IPS-18a (cell line): ENCODE results near the gene CSK.

Source experiments
- H3K27ac ChIP-seq: one replicate; pipeline ENCODE4 v1.5.1; 2013; ENCODE audit warnings: low read length
- H3K27me3 ChIP-seq: one replicate; pipeline ENCODE4 v1.6.1; 2013; ENCODE audit warnings: mild to moderate bottlenecking, low read length; ENCODE audit not compliant: control insufficient read depth, insufficient read depth
- H3K36me3 ChIP-seq: one replicate; pipeline ENCODE4 v1.6.1; 2013; ENCODE audit warnings: low read depth, low read length; ENCODE audit not compliant: control insufficient read depth
- H3K4me1 ChIP-seq: one replicate; pipeline ENCODE4 v1.6.1; 2013; ENCODE audit warnings: low read depth, low read length; ENCODE audit not compliant: control insufficient read depth
- H3K4me3 ChIP-seq: one replicate; pipeline ENCODE4 v1.5.1; 2013; ENCODE audit warnings: low read length
- H3K9ac ChIP-seq: one replicate; pipeline ENCODE4 v1.6.1; 2013; ENCODE audit warnings: mild to moderate bottlenecking, low read length, moderate library complexity
- H3K9me3 ChIP-seq: one replicate; pipeline ENCODE4 v1.6.1; 2013; ENCODE audit warnings: low read depth, low read length; ENCODE audit not compliant: control insufficient read depth

Gene CSK

DNA sequence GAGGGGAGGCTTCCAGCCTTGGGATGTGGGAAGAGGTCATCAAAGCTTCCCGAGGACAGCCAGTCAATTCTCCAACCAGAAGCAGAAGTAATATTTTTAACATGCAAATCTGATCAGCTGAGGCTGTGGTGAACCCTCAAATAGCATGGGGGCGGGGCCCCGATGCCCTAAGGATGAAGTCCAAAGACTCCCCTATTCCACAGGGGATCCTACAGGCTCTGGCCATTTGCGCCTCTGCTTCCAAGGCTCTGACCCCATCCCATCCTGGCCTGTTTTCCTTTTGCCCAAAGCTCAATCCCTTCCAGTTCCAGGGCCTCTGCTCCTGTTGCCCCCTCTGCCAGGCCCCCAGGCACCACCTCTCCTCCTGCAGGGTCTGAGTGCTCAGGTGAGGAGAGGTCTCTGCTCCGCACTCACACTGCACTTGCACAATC is 6.7 kb upstream of the CSK start:
- H3K36me3 ChIP-seq = no peaks in the 10 kb centered on the region
- H3K9me3 ChIP-seq = no peaks in the 10 kb centered on the region
- peaks cover 9% of the 10 kb centered on the region for H3K4me1 ChIP-seq
- H3K4me3 ChIP-seq = no peak overlapping the region
- H3K9ac ChIP-seq = no peak overlapping the region
- peaks cover 4% of the 10 kb centered on the region for H3K27me3 ChIP-seq
- no peak overlapping the region for H3K27ac ChIP-seq

DNA sequence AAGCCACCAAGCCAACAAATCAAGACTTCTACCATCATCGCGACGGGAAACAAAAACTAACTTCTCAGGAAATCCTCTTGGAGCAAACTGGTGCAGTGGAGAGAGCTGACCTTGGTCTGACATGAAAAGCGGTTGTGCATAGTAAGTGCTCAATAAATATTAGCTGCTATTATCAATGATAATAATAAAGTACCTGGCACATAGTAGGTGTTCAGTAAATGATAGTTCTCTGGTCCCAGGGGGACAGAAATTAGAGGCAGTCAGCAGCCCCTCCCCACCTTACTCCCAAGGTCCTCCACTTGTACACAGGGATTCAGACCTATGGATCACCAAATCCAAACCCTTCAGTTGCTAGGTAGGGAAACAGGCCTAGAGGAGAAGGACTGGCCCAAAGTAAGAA is 6.0 kb upstream of the CSK start:
- H3K4me3 ChIP-seq = no peak overlapping the region
- no peaks in the 10 kb centered on the region for H3K36me3 ChIP-seq
- H3K27ac ChIP-seq = no peak overlapping the region
- peaks cover 9% of the 10 kb centered on the region for H3K4me1 ChIP-seq
- no peaks in the 10 kb centered on the region for H3K9me3 ChIP-seq
- peaks cover 11% of the 10 kb centered on the region for H3K27me3 ChIP-seq
- no peak overlapping the region for H3K9ac ChIP-seq

DNA sequence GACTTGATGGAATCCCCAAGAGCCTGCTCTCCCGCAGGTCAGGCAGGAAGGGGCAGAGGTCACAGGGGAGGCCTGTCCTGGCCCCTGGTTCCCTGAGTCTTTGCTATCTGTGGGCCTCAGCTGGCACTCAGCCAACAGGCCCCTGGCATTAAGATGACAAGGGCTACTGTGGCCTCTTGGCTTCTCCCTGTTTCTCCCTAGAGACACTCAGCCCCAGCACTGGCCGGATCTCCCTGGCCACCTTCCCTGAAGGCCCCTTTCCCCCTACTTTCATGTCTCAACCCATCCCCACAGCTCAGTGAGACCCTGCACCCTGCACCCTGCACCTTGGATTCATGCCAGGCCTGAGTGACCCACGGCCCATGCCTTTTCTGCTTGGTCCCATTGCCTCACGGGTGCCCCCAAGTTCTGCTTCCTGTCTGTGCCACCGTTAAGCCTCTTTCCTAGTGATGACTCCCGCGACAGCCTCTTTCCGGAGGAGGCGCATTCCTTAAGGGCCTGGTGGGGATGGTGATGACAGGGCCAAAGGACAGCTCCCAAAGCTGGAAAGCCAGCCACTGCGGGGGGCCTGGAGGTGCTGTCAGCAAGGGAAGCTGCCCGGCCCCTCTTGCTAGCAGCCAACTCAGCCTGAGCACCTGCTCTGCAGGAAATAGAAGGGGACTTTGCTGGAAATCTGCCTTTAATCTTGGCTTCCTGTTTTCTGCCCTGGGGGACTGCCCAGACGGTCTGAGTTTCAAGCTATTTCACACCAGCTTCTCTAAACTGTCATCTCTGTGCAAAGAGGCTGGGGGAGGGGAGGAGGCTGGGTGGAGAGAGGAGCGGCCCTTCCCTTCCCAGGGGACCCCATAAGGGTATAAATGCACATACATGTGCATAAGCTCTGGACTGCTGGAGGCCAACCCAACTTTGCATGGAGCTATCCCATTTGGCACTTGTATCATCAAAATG is 4.8 kb upstream of the CSK start:
- Histone ChIP-seq H3K27me3 (peaks cover 18% of the 10 kb centered on the region), H3K27ac (no peak overlapping the region), H3K9me3 (no peaks in the 10 kb centered on the region), H3K9ac (no peak overlapping the region), H3K36me3 (no peaks in the 10 kb centered on the region), H3K4me1 (peaks cover 16% of the 10 kb centered on the region), H3K4me3 (no peak overlapping the region)

DNA sequence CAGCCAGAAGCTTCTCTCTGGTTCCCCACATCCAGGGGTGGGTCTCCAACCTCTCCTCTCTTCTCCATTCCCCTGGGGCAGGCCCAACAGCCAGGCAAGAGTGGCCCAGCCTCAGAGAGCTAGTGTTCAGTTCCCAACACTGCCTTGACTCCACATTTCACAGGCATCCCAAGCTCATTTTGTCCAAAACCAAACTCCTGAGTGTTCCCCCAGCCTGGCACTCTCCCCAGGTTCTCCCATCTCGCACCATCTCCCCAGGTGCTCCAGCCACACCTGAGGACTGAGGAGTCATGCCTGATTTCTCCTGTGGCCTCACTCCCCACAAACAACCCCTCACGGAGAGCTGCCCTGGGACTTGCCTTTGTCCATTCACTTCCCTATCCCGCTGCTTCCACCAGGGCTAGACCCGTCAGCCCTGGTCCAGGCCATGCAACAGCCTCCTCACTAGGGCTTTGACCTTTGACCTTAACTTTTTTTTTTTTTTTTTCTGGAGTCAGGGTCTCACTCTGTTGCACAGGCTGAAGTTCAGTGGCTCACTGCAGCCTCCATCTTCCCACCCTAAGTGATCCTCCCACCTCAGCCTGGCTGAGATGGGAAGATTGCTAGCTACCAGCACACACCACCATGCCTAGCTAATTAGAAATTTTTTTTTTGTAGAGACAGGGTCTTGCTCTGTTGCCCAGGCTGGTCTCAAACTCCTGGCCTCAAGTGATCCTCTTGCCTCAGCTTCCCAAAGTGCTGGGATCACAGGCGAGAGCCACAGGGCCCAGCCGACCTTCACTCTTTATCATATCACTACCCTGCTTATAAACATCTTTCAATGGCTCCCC is 3.9 kb upstream of the CSK start:
- H3K4me1 ChIP-seq = peaks cover 17% of the 10 kb centered on the region
- H3K4me3 ChIP-seq = no peak overlapping the region
- H3K36me3 ChIP-seq = no peaks in the 10 kb centered on the region
- H3K27me3 ChIP-seq = peaks cover 18% of the 10 kb centered on the region
- no peak overlapping the region for H3K9ac ChIP-seq
- no peak overlapping the region for H3K27ac ChIP-seq
- H3K9me3 ChIP-seq = no peaks in the 10 kb centered on the region

DNA sequence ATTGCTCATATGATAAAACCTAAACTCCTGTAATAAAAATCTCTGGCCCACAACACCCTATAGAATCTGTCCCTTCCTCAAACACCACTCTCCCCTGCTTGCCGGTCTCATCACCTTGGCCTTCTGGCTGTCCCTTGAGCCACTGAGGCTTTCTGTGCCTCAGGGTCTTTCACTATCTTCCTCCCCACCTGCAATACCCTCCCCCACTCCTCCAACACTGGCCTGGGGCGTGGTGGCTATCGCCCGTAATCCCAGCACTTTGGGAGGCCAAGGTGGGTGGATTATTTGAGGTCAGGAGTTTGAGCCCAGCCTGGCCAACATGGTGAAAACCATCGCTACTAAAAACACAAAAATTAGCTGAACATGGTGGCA is 3.3 kb upstream of the CSK start:
- no peak overlapping the region for H3K4me3 ChIP-seq
- no peaks in the 10 kb centered on the region for H3K36me3 ChIP-seq
- H3K9me3 ChIP-seq = no peaks in the 10 kb centered on the region
- H3K4me1 ChIP-seq = peaks cover 20% of the 10 kb centered on the region
- no peak overlapping the region for H3K9ac ChIP-seq
- H3K27me3 ChIP-seq = peaks cover 18% of the 10 kb centered on the region
- no peak overlapping the region for H3K27ac ChIP-seq

DNA sequence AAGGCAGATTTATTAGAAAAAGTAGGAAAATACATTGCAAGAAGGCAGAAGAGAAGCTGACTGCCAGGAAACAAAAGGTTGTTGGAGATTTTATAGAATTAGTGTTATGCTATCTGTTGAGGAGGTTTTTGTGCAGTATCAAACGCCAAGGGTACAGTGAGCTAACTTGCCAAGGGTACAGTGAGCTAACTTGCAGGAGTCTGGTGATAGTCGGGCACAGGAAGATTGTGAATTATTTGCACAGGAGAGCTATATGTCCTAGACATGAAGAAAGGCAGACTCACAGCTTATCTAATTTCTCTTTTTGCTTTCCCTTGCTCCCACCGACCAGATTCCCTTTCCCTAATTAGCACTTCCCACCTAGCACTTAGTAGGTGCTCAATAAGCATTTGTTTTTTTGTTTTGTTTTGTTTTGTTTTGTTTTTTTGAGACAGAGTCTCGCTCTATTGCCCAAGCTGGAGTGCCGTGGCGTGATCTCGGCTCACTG is 2.7 kb upstream of the CSK start:
- H3K9me3 ChIP-seq = no peaks in the 10 kb centered on the region
- H3K27me3 ChIP-seq = peaks cover 18% of the 10 kb centered on the region
- no peak overlapping the region for H3K4me3 ChIP-seq
- H3K27ac ChIP-seq = no peak overlapping the region
- no peaks in the 10 kb centered on the region for H3K36me3 ChIP-seq
- no peak overlapping the region for H3K9ac ChIP-seq
- H3K4me1 ChIP-seq = peaks cover 21% of the 10 kb centered on the region

DNA sequence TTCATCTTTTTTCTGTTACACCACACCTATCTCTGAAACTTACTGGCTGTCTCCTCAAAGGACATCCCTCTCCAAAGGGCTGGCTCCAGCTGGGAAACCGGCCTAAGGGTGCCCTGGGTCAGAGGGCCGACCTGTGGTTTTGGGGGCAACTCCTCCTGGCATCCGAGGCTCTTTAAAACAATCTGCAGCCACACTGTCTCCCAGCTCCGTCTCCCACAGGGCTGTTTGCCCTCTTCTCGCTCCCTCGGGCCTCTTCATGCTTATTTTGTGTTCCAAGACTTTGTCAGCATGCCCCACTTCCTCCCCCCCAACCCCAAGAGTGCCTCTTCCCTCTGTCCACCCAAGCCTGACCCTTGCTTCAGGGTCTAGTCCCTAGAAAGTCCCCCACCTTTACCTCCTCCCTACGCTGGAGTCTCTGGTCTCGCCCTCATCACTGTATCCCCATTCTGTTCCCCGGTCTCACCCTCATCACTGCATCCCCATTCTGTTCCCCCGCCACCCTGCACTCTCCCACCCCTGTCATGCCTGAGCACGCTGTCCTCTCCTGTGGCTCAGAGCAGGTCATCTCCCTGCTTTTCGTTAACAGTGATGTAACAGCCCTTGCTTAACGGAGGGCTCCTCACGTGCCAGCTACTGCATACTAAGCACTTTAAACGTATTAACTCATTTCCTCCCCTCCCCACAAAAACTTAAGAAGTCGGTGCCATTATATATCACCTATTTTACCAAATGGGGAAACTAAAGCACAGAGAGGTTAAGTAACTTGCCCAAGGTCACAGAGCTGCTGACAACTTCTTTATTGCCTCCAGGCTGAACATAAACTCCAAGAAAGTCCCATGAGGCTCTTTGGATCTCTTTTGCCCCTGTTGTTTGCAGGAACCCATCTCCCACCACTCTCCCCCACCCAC is 1.1 kb upstream of the CSK start:
- Histone ChIP-seq H3K36me3 (no peaks in the 10 kb centered on the region), H3K9me3 (no peaks in the 10 kb centered on the region), H3K27me3 (peaks cover 18% of the 10 kb centered on the region), H3K9ac (no peak overlapping the region), H3K4me3 (peak overlapping the region; percentile 74), H3K27ac (no peak overlapping the region), H3K4me1 (peaks cover 21% of the 10 kb centered on the region)

DNA sequence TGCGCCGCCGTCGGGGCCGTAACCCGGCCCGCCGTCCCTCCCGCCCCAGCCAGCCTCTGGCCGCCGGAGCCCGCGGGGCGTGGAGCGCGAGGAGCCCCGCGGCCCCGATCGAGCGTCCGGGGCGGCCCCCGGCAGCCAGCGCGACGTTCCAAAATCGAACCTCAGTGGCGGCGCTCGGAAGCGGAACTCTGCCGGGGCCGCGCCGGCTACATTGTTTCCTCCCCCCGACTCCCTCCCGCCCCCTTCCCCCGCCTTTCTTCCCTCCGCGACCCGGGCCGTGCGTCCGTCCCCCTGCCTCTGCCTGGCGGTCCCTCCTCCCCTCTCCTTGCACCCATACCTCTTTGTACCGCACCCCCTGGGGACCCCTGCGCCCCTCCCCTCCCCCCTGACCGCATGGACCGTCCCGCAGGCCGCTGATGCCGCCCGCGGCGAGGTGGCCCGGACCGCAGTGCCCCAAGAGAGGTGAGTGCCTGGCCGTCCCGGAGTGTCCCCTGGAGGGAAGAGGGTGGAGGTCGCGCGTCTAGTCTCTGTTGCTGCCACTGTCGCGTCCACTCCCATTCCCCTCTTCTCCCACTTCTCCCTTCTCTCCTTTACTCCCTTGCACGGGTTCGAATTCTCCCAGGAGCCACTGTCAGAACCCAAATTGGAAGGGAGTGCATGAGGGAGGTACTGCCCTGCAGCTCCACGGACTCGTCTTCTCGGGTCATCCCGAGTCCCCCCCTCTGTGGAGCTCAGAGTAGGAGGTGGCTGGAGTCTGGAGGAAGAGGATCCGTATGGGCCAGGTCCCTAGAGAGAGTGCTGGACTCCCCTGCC is 585 bp downstream of the CSK start:
- peaks cover 18% of the 10 kb centered on the region for H3K27me3 ChIP-seq
- peak overlapping the region; percentile 29 for H3K9ac ChIP-seq
- peaks cover 18% of the 10 kb centered on the region for H3K4me1 ChIP-seq
- peak overlapping the region; percentile 60 for H3K4me3 ChIP-seq
- no peak overlapping the region for H3K27ac ChIP-seq
- H3K36me3 ChIP-seq = no peaks in the 10 kb centered on the region
- H3K9me3 ChIP-seq = no peaks in the 10 kb centered on the region

DNA sequence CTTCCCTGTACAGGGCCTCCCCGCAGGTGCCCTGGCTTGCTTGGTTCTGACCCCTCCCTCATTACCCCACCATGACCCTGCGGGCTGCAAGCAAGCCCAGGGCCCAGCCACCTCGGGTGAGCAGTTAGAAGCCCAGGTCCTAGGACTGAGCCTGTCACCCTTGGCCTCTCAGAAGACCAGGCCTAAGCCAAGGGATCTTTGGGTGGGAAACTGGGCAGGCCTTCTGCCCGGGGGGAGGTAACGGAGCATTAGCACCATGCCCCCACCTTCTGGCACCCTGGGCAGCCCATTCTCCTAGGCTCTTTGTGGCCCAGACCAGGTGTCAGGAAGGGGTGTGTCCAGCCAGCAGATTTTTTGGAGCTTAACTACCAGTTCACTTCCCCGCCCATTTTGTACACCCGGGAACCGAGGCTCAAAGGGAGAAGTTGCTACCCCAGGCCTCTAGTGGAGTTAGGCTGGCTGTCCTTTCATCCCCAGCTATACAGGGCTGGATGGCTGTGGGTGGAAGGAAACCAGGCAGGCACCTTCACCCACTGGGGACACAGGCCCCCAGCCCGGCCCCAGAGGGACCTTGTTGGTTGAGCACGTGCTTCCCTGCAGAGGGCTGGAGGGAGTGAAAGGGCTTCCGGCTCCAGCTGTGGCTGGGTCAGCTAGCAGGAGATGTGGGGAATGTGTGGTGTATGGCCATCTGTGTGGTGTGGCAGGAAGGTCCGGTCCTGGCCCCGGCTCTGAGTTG is 1.4 kb downstream of the CSK start:
- Histone ChIP-seq H3K9me3 (no peaks in the 10 kb centered on the region), H3K9ac (peak overlapping the region; percentile 29), H3K36me3 (no peaks in the 10 kb centered on the region), H3K4me1 (peaks cover 23% of the 10 kb centered on the region), H3K27me3 (peaks cover 18% of the 10 kb centered on the region), H3K27ac (no peak overlapping the region), H3K4me3 (peak overlapping the region; percentile 60)

DNA sequence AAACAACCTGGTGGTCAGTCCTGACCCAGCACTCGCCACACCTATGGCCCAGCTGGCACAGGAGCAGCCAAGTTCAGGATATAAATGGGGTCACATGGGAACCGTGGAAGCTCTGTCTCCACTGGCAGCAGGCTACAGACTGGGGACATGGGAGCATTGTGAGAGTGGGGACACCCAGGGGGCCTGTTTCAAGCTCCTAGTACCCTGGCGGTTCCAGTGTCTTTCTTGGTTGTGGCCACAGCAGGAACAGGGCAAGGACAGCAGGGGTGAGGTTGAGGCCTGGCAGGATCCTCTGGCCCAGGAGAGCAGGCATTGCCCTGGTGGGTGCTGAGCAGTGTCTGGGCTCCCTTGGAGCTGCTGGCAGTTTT is 1.9 kb downstream of the CSK start:
- Histone ChIP-seq H3K4me1 (peaks cover 29% of the 10 kb centered on the region), H3K36me3 (no peaks in the 10 kb centered on the region), H3K9me3 (no peaks in the 10 kb centered on the region), H3K27ac (no peak overlapping the region), H3K27me3 (peaks cover 18% of the 10 kb centered on the region), H3K9ac (no peak overlapping the region), H3K4me3 (peak overlapping the region; percentile 60)
